IMR-90 (cell line): ENCODE measurements around the gene ZBTB7B.

Experiments used
- CEBPB ChIP-seq: IDR thresholded peaks from 2 replicates; pipeline ENCODE4 v1.6.1; 2012; ENCODE audit warnings: low read depth, low read length, improper control_type of control experiment
- CTCF ChIP-seq: conservative IDR thresholded peaks from 2 replicates; pipeline ENCODE4 v1.5.1; 2012; ENCODE audit warnings: mild to moderate bottlenecking, low read depth, low read length, improper control_type of control experiment
- POLR2A ChIP-seq: IDR thresholded peaks from 2 replicates; pipeline ENCODE4 v1.6.1; 2012; ENCODE audit warnings: mild to moderate bottlenecking, low read depth, low read length

GRCh38 chr1:155019377-155020245, 17.0 kb downstream of the ZBTB7B start:
- no peak for TF ChIP-seq CTCF
- TF ChIP-seq POLR2A = no peak
- no peak for TF ChIP-seq CEBPB
